HK-2 (cell line): Measurements from ENCODE around the gene IGF2BP1.
"Not testable (repeated sequence)": the region's sequence is repeated elsewhere in the genome, so short reads cannot be mapped to it uniquely, and the experiment has no call there.

Experiments used
- DNase-seq: peaks from one replicate; pipeline ENCODE4 v3.0.0-alpha.2; 2018; ENCODE audit not compliant: unreplicated experiment

The IGF2BP1 gene

GRCh38 chr17:49020609-49021008 lies 23.4 kb downstream of the IGF2BP1 start:
- no peak for DNase-seq

DNA sequence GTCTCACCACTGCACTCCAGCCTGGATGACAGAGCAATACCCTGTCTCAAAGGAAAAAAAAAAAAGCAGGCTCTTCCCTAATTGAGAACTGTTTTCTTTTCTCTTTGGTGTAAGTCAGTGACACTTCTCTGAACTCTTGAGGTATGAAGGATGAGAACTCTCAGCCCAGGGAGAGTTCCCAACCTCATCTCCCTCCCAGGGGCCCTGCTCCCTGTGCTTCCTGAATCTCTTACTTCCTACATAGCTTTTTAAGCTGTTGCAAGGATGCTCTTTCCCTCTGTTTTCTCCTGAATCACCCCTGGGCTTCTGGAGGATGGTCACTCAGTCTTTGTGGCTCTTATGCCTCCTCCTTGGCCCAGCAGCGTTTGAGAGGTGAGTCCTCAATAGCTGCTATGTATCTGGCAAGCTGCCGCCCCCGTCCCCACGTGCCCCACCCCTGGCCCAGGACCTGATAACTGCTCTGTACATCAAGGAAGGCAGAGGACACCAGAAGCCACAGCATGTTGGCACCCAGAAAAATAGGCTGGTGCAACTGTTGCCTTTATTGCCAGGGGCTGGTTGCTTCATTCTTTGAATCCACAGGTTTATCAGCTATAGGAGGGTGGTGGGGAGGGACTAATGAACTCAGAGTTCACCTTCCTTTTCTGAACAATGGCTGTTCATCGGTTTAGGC lies 24.0 kb downstream of the IGF2BP1 start:
- DNase-seq: no peak

- DNase-seq: no peak
Observed at GRCh38 chr17:49021768-49022103, 24.6 kb downstream of the IGF2BP1 start.

DNA sequence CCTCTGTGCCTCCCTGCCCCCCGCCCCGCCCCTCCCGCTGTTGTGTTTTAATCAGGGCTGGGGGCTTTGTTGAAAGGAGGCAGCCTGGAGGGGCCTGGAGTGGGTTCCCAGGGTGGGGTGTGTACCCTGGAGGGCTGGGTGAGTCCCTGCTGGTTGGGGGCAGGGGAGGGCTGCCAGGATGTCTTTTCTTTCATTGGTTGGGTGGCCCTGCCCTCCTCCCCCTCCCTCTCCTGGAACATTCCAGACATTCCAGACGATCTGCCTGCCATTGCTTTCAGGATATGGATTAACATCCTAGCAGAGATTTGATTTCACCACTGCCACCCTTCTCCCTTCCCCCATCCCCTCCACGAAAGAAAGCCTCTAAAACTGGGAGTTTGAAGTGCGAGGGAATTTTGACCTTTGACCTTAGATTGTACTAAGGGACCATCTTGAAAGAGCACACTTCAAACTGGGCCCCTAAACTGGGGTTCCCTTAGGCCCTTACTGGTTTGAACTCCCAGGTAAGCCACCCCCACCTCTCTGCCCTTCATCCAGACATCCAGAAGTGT lies 25.3 kb downstream of the IGF2BP1 start:
- DNase-seq: peak; percentile 67

DNA sequence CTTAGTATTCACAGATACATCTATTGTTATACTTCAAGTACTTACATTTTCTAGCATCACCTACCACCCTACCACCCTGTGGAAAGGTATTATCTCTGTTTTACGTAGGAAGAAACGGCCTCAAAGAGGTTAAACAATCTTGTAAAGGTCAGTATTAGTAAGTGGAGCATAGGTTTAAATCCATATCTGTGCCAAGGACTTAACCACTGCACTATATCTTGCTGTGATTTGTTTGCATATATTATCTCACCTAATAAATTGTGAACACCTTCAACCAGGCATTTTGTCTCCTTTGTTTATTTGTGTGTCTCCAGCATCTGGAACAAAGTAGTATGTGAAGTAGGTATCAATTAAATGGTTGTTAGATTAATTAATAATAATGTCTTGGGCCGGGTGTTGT lies 27.3 kb downstream of the IGF2BP1 start:
- DNase-seq: no peak

GRCh38 chr17:49026447-49026846 lies 29.3 kb downstream of the IGF2BP1 start:
- DNase-seq: not testable (repeated sequence)

GRCh38 chr17:49028271-49028670 lies 31.1 kb downstream of the IGF2BP1 start:
- DNase-seq: no peak

DNA sequence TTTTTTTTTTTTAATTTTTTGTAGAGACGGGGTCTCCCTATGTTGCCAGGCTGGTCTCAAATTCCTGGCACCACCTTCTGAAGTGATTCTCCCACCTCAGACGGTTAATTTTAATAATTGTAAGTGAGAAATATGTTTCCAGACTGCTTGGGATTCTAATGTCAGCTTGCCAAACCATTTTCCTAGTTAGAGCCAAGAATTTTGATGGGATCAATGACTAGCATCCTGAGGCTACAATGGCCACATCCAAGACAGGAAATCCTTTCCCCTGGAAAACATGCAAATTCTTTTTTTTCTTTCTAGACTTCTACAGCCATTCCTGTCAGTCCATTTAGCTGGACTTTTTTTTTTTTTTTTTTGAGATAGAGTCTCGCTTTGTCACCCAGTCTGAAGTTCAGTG lies 32.6 kb downstream of the IGF2BP1 start:
- DNase-seq: no peak

GRCh38 chr17:49031965-49032928 lies 35.1 kb downstream of the IGF2BP1 start:
- peak; percentile 59 for DNase-seq

- peak; percentile 19 for DNase-seq
Observed at GRCh38 chr17:49035470-49036269, 38.5 kb downstream of the IGF2BP1 start.

DNA sequence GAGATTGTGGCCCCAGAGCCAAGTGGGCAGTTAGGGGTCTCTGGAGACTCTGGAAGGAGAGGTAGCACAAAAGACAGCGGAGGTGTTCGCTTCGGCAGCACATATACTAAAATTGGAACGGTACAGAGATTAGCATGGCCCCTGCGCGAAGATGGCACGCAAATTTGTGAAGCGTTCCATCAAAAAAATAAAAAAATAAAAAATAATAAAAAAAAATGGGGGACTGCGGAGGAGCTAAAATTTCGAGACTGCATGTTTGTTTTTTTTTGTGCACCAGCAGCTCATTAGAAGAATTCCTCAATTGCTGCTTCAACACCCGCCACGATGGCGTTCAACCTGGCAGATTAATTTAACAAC lies 39.1 kb downstream of the IGF2BP1 start:
- no peak for DNase-seq

DNA sequence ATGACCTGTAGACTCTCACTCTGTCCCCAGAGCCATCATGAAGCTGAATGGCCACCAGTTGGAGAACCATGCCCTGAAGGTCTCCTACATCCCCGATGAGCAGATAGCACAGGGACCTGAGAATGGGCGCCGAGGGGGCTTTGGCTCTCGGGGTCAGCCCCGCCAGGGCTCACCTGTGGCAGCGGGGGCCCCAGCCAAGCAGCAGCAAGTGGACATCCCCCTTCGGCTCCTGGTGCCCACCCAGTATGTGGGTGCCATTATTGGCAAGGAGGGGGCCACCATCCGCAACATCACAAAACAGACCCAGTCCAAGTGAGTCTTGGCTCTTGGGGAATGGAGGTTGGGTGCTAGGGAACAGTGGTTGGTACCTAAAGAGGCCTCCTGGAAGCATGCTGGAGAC lies 41.0 kb downstream of the IGF2BP1 start:
- no peak for DNase-seq

GRCh38 chr17:49038544-49038943 lies 41.4 kb downstream of the IGF2BP1 start:
- DNase-seq: no peak

DNA sequence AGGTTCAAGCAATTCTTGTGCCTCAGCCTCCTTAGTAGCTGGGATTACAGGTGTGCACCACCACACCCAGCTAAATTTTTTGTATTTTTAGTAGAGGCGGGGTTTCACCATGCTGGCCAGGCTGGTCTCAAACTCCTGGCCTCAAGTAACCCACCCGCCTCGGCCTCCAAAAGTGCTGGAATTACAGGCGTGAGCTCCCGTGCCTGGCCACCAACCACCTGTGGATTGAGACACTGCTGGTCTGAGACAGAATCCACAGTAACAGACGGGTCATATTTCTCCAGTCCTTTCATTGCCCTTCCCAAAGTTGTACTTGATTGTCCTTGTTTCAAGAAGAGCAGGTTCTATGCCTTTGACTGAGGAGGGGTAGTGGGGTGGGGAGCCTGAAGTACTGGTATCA lies 42.3 kb downstream of the IGF2BP1 start:
- DNase-seq: not testable (repeated sequence)

- no peak for DNase-seq
Observed at GRCh38 chr17:49041527-49041926, 44.3 kb downstream of the IGF2BP1 start.

DNA sequence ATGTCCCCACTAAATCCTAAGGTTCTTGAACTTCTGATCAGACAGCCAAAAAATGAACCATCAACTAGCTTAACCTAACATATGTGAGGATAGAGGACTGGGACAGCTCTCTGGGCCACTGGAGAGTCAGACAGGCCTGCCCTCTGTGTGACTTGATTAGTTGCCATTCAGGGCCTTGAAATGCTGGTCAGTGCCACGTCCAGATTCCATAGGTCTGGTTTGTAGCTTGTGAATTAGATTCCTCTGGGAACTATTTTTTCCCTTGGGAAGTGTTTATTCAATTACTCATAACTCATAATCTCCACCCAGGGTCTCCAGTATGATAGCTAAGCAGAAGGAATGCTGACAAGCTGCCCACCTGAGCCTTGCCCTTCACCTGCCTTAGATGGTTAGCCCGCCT lies 48.2 kb downstream of the IGF2BP1 start:
- DNase-seq: no peak

DNA sequence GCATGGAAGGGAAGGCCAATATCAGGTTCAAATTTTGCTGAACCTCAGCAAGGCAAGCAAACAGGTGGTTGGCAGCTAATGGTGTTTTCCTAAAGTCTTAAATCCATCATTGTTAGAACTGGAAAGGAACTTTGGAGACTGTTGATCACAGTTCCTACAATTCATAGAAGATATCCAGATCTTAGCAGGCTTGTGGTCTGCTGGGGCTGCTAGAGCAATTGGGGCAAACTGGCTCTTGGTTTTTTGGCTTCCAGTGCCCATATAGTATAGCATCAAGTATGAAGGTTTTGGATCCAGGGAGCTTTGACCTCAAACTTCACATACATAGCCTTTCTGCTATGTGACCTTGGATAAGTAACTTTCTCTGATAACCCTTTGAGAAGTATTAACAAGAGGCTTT lies 49.7 kb downstream of the IGF2BP1 start:
- DNase-seq: no peak

GRCh38 chr17:49049265-49049664 lies 52.1 kb downstream of the IGF2BP1 start:
- no peak for DNase-seq

DNA sequence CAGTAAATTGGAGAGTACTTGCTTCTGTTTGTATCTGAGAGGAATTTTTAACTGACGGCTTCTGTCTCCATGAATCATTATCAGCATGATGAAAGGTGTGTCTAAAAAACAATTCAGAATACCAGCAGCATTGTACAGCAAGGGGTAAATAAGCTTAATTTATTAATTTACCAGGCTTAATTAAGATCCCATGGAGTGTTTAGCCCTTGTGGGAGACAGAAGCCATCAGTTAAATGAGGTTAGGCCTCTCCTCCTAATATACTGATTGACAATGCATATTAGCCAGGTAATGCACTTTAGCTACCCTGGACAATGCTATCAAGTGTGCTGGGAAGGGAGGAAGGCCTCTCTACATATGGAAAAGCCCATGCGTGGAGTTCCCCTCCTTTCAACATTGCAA lies 53.4 kb downstream of the IGF2BP1 start:
- DNase-seq: no peak

DNA sequence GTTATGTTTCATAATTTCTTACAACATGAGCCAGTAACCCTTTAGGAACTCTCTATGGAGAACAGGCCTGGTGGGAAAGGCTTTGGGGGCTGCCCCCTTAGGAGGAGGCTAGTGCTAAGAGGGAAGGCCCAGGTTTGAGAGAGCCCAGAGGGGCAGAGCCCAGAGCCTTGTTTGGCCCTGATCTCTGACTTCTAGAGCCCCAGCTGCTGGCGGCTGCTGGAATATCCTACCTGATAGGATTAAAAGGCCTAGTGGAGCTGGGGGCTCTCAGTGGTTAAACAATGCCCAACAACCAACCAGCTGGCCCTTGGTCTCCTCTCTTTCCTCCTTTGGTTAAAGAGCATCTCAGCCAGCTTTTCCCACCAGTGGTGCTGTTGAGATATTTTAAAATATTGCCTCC lies 54.1 kb downstream of the IGF2BP1 start:
- DNase-seq: no peak

DNA sequence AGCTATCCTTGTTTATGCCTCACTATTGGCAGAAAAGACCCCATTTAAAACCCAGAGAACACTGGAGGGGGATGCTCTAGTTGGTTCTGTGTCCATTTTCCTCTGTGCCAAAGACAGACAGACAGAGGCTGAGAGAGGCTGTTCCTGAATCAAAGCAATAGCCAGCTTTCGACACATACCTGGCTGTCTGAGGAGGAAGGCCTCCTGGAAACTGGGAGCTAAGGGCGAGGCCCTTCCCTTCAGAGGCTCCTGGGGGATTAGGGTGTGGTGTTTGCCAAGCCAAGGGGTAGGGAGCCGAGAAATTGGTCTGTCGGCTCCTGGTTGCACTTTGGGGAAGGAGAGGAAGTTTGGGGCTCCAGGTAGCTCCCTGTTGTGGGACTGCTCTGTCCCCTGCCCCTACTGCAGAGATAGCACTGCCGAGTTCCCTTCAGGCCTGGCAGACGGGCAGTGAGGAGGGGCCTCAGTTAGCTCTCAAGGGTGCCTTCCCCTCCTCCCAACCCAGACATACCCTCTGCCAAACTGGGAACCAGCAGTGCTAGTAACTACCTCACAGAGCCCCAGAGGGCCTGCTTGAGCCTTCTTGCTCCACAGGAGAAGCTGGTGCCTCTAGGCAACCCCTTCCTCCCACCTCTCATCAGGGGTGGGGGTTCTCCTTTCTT lies 56.1 kb downstream of the IGF2BP1 start:
- no peak for DNase-seq
